Esophagus muscularis mucosa (tissue), 3 donors: ENCODE data around the gene ULBP3.

Experiments
- POLR2AphosphoS5 ChIP-seq, 2 donors: sonication (generic); formaldehyde crosslinking; IDR thresholded peaks; one replicate each; pipeline ENCODE4 v1.6.1; 2017; ENCODE audit warnings: antibody characterized with exemption in 2 of 2
- TF ChIP-seq, protein P1 (sequence below), 3 experiments: fragments of 200-600 bp in 2 of 3; fragments of 450-650 bp in 1 of 3; sonication (generic) in 2 of 3; IDR thresholded peaks; one replicate each; pipeline ENCODE4 v1.5.1; 2017 to 2019; ENCODE audit warnings: antibody characterized with exemption in 3 of 3, mild to moderate bottlenecking in 2 of 3, moderate library complexity in 1 of 3

DNA sequence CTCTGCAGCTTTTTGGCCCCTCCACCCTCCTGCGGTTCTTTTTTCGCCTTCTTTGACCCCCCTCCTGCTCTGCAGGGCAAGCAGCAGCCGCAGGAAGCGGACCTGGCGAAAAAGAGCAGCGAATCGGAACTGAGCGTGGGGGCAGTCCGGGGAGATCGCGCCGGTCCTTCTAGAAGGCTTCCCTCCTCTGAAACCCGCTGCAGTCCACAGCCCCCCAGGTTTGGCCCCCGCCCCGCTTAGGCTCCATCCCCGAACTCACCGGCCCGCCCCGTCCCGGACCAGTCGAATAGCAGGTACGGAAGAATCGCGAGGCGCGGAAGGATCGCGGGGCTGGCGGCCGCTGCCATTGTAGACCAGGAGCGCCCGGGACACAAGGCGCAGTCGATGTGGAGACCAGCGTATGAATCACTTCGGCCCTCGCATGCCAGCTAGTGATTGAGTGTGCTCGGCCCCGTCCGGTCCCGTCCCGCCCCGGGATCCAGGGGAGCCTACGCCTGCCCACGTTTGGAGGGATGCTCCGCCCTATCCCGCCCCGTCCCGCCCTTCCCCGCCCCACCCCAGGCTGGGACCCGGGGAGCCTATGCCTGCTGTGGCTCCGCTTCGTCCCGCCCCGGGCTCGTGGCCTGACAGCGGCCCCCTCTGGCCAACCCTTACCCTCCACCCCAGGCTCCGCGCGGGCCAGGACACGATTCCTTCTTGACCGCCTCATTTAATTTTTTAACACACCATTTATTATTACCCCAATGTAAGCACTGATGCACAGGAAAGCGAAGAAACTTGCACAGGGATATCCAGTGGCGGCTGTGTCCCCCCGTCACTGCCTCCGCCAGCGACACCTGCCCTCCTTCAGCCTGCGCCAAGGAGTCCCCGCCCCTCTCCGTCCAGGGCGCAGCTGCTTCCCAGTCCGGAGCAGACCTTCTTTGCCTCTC is at the start of gene ULBP3:
- TF ChIP-seq, protein P1, sequence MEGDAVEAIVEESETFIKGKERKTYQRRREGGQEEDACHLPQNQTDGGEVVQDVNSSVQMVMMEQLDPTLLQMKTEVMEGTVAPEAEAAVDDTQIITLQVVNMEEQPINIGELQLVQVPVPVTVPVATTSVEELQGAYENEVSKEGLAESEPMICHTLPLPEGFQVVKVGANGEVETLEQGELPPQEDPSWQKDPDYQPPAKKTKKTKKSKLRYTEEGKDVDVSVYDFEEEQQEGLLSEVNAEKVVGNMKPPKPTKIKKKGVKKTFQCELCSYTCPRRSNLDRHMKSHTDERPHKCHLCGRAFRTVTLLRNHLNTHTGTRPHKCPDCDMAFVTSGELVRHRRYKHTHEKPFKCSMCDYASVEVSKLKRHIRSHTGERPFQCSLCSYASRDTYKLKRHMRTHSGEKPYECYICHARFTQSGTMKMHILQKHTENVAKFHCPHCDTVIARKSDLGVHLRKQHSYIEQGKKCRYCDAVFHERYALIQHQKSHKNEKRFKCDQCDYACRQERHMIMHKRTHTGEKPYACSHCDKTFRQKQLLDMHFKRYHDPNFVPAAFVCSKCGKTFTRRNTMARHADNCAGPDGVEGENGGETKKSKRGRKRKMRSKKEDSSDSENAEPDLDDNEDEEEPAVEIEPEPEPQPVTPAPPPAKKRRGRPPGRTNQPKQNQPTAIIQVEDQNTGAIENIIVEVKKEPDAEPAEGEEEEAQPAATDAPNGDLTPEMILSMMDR (IDR thresholded peaks at IDR 0.05) = peak; percentile 52 to 57 (median 55)
- peak; percentile 75 to 82 for TF ChIP-seq POLR2AphosphoS5 (IDR thresholded peaks at IDR 0.05)
